GM10847 (cell line): Measurements from ENCODE around the gene POLG.

Source experiments
- POLR2A ChIP-seq: IDR thresholded peaks from 2 replicates; pipeline ENCODE4 v1.6.1; 2011; ENCODE audit not compliant: insufficient read length; ENCODE audit errors: extremely low read depth

The POLG gene

GRCh38 chr15:89325039-89325803 is 9.4 kb downstream of the POLG start:
- TF ChIP-seq POLR2A: no peak

GRCh38 chr15:89323825-89324224 is 10.8 kb downstream of the POLG start:
- TF ChIP-seq POLR2A: no peak

- no peak for TF ChIP-seq POLR2A
Observed at GRCh38 chr15:89322822-89323221, 11.8 kb downstream of the POLG start.

- TF ChIP-seq POLR2A: no peak
Observed at GRCh38 chr15:89321521-89322410, 12.9 kb downstream of the POLG start.

- TF ChIP-seq POLR2A: no peak
Observed at GRCh38 chr15:89320200-89320599, 14.4 kb downstream of the POLG start.

GRCh38 chr15:89319678-89320077 is 14.9 kb downstream of the POLG start:
- TF ChIP-seq POLR2A: no peak

GRCh38 chr15:89317186-89317720 is 17.4 kb downstream of the POLG start:
- no peak for TF ChIP-seq POLR2A

- no peak for TF ChIP-seq POLR2A
Observed at GRCh38 chr15:89316504-89316903, 18.1 kb downstream of the POLG start.

GRCh38 chr15:89315375-89315929 is 19.2 kb downstream of the POLG start:
- no peak for TF ChIP-seq POLR2A

GRCh38 chr15:89309993-89310392 is 24.6 kb downstream of the POLG start:
- no peak for TF ChIP-seq POLR2A

- TF ChIP-seq POLR2A: no peak
Observed at GRCh38 chr15:89308236-89308635, 26.4 kb downstream of the POLG start.

GRCh38 chr15:89307791-89308190 is 26.8 kb downstream of the POLG start:
- TF ChIP-seq POLR2A: no peak

GRCh38 chr15:89307046-89307587 is 27.5 kb downstream of the POLG start:
- no peak for TF ChIP-seq POLR2A

GRCh38 chr15:89305395-89305794 is 29.2 kb downstream of the POLG start:
- no peak for TF ChIP-seq POLR2A

- no peak for TF ChIP-seq POLR2A
Observed at GRCh38 chr15:89303986-89304385, 30.6 kb downstream of the POLG start.

- TF ChIP-seq POLR2A: no peak
Observed at GRCh38 chr15:89301304-89302089, 33.1 kb downstream of the POLG start.
